Adipocyte (in vitro differentiated cells): ENCODE measurements around the gene C8A.
A peak's percentile ranks its signal among the peaks of the same experiment; 100 is the strongest.

Source experiments
- DNase-seq: peaks from one replicate; pipeline ENCODE4 v3.0.0-alpha.2; 2015; ENCODE audit warnings: low read depth
- H3K27me3 ChIP-seq: replicated peaks from 2 replicates; pipeline ENCODE4 v1.7.0; 2013; ENCODE audit warnings: mild to moderate bottlenecking, low read length, moderate library complexity; ENCODE audit not compliant: control insufficient read depth, insufficient read depth
- H3K36me3 ChIP-seq: 2 replicates; pipeline ENCODE4 v1.7.0; 2013; ENCODE audit warnings: low read length, mild to moderate bottlenecking, moderate library complexity; ENCODE audit not compliant: control insufficient read depth, insufficient read depth, severe bottlenecking
- H3K4me1 ChIP-seq: 2 replicates; pipeline ENCODE4 v1.7.0; 2013; ENCODE audit warnings: mild to moderate bottlenecking, low read length, moderate library complexity; ENCODE audit not compliant: control insufficient read depth, insufficient read depth
- H3K4me3 ChIP-seq: 2 replicates; pipeline ENCODE4 v1.7.0; 2013; ENCODE audit warnings: mild to moderate bottlenecking, low read length, moderate library complexity
- H3K9ac ChIP-seq: 2 replicates; pipeline ENCODE4 v1.7.0; 2013; ENCODE audit warnings: mild to moderate bottlenecking, low read length, moderate library complexity
- H3K9me3 ChIP-seq: 2 replicates; pipeline ENCODE4 v1.7.0; 2013; ENCODE audit warnings: mild to moderate bottlenecking, low read length, moderate library complexity; ENCODE audit not compliant: control insufficient read depth

The C8A gene

DNA sequence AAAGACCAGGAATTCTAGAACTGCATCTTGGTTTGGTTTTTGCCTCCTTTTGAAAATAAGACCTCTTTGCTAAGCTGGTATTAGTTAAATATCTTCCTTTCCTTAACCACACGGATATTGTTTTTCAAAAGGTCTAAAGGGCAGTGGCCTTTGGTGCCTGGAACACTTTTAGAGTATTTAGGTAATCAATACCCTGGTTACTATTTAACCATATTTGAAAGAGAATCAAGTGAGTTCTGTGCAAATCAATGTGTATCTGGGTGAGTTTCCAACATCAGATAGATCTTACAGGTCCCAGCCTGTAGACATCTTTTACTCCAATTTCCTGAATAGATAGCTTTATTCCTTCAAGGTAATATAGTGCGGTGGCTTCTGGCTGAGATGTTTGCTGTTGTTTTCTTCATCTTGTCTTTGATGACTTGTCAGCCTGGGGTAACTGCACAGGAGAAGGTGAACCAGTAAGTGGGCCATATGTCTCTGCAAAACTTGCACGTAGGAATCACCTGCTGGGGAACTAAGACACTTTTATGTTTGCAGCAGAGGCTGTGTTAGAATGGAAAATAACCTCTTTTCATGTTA is at the start of gene C8A:
C8A (plus strand) TSS at position 277 of the 579 bp plus-strand sequence; CDS start at position 382, 105 bp downstream.
- Histone ChIP-seq H3K27me3 (no peaks in the 10 kb centered on the region), H3K9ac (no peak within 1 kb of the TSS), H3K9me3 (no peaks in the 10 kb centered on the region), H3K4me1 (no peaks in the 10 kb centered on the region), H3K36me3 (no peaks in the 10 kb centered on the region), H3K4me3 (no peak within 1 kb of the TSS)
- DNase-seq = no peak

DNA sequence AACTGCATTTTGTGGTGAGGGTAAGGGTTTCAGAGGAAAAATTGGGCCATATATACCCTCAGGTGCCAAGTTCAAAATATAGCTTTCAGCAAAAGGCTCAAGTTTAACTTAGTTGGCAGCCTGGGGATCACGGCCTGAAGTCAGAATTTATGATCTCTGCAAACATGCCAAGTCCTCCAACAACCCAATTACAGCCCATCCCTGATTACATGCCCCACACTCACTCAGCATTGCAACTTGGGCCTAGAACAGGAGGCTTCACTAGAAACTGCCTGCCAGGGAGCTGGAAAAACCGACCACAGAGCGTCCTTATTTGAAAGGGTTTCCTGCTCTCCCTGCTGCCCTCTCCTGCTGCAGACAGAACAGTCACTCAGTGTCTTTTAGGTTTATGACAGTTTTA is 47.8 kb upstream of the C8A start:
- no peak for DNase-seq
- Histone ChIP-seq H3K4me3 (no peak overlapping the region), H3K9ac (peak overlapping the region; percentile 8), H3K36me3 (no peaks in the 10 kb centered on the region), H3K9me3 (no peaks in the 10 kb centered on the region), H3K27me3 (peaks cover 19% of the 10 kb centered on the region), H3K4me1 (peaks cover 14% of the 10 kb centered on the region)

DNA sequence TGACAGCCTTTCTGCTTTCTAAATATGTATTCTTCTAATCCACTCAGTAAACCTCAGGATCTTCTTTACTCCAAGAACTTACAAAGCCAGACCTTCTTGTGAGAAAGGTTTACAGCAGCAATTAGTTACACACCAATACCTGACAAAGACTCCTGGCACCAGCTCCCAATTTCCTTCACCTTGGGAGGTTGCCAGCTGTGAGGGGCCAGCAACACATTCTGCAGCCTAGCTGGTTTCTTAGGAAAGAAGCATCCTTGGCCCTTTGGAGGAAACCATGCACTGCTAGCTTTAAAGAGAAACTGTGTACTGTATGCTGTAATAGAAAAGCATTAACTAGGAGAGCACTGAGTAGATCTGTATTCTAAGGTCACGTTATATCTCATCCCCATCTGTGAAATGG is 46.2 kb upstream of the C8A start:
- H3K9ac ChIP-seq = no peak overlapping the region
- no peaks in the 10 kb centered on the region for H3K9me3 ChIP-seq
- no peak overlapping the region for H3K4me3 ChIP-seq
- H3K36me3 ChIP-seq = no peaks in the 10 kb centered on the region
- DNase-seq = no peak
- peaks cover 27% of the 10 kb centered on the region for H3K27me3 ChIP-seq
- peaks cover 14% of the 10 kb centered on the region for H3K4me1 ChIP-seq

DNA sequence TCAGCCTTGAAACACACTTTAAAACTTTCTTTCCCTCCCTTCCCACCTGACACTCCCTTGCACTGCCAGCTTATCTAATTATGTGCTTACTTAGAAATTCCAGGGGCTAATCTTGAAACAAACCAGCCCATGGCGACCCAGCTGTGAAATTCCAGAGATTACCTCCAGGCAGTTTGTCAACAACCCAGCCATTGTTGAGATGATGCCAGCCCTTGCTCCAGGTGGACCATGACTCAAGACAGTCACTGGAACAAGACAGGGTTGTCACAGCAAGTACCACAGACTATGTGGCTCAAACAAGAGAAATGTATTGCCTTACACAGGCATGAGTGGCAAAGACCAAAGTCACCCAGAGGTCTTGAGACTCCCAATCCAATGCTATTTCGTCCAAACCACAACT is 43.3 kb upstream of the C8A start:
- DNase-seq = no peak
- H3K4me3 ChIP-seq = no peak overlapping the region

DNA sequence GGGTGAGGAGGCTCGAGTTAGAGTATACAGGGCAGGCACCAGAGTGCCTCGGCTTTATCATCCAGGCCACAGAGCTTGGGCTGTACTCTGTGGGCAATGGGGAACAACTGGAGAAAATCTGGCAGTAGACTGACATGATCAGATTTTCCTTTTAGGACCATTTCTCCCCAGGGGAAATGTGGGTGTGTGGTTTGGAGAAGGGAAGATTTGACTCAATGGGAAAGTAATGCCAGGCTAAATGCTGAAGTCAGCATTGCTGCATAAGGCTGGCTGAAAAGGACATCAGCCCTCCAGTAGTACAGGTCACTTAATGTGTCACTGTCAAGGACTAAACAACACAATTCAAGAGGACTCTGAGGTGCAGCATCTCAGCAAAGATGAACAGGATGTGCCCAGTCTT is 40.4 kb upstream of the C8A start:
- no peaks in the 10 kb centered on the region for H3K36me3 ChIP-seq
- peaks cover 23% of the 10 kb centered on the region for H3K27me3 ChIP-seq
- H3K4me1 ChIP-seq = peaks cover 19% of the 10 kb centered on the region
- H3K9ac ChIP-seq = no peak overlapping the region
- H3K4me3 ChIP-seq = no peak overlapping the region
- DNase-seq = no peak
- peaks cover 13% of the 10 kb centered on the region for H3K9me3 ChIP-seq

More for the DNA sequence above, 43.3 kb upstream of the C8A start:
- Histone ChIP-seq H3K9ac (no peak overlapping the region), H3K4me1 (peaks cover 19% of the 10 kb centered on the region), H3K27me3 (peaks cover 27% of the 10 kb centered on the region), H3K36me3 (no peaks in the 10 kb centered on the region), H3K9me3 (peaks cover 13% of the 10 kb centered on the region)

DNA sequence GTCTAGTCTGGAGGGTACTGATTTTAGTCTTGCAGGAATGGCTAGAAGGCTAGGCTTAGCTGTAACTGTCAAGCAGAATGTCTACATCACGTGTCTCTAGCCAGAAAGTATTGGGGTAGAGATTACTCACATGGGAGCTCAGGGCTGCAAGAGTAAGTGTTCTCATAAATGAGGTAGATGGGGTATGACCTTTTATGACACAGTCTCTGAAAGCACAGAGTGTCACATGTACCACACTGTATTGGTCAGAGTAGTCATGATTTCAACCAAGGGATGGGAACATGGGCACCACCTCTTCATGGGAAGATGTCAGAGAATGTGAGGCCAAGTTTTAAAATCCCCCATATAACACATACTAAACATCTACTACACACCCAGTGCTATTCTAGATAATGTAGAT is 38.3 kb upstream of the C8A start:
- Histone ChIP-seq H3K9me3 (peaks cover 13% of the 10 kb centered on the region), H3K4me3 (no peak overlapping the region), H3K9ac (no peak overlapping the region), H3K27me3 (peaks cover 14% of the 10 kb centered on the region), H3K36me3 (no peaks in the 10 kb centered on the region), H3K4me1 (peaks cover 23% of the 10 kb centered on the region)
- DNase-seq = no peak

DNA sequence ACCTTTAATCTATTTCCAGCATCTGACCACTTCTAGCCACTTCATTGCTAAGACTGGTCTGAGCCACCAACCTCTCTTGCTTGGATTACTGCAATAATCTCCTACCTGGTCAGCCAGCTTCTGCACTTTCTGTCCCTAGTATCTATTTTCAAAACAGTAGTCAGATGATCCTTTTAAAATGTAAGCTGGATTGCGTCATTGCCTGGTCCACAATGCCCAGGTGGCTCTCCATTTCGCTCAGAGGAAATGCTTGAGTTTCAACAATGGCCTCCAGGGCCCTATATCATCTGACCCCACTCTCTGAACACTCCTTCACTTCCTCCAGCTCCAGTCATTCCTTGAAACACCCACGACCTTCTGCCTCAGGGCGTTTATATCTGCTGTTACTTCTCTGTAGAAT is 37.7 kb upstream of the C8A start:
- peaks cover 8% of the 10 kb centered on the region for H3K27me3 ChIP-seq

DNA sequence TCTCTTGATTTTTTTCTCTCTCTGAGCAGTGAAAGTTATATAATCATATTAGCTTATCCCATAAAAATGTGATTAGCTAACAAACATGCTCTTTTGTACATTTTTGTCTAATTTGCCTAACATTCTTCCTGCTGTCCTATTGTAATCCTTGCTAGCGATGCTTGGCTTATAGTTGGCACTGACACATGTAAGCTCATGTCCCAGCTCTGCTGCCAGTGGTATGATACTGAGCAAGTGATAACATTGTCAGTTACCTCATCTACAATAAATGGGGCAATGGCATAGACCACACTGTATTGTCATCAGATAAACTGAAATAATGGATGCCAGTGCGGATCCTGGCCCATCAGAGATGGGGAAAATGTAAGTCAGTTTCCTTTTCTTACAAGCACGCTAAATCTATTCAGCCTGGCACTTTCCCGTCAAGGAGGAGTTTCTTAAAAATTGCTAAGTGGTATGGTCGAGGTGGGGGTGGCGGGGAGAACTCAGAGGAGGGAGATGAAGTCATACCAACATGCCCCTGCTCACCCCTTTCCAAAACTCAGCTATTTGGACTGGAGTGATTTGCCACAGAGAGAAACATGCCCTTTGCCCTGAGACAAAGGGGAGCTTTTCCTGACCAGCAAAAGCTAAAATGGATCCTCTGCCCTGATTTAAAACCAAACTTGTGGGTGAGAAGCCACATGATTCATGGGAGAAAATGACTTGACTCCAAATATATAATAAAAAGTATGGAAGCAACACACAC is 36.7 kb upstream of the C8A start:
- peak; percentile 28 for DNase-seq
- Histone ChIP-seq H3K9me3 (peaks cover 13% of the 10 kb centered on the region), H3K36me3 (no peaks in the 10 kb centered on the region), H3K9ac (no peak overlapping the region), H3K4me1 (peaks cover 23% of the 10 kb centered on the region), H3K27me3 (no peaks in the 10 kb centered on the region), H3K4me3 (no peak overlapping the region)

More for the DNA sequence above, 37.7 kb upstream of the C8A start:
- no peak overlapping the region for H3K9ac ChIP-seq
- no peak for DNase-seq
- no peak overlapping the region for H3K4me3 ChIP-seq
- H3K4me1 ChIP-seq = peaks cover 23% of the 10 kb centered on the region
- peaks cover 13% of the 10 kb centered on the region for H3K9me3 ChIP-seq
- no peaks in the 10 kb centered on the region for H3K36me3 ChIP-seq

DNA sequence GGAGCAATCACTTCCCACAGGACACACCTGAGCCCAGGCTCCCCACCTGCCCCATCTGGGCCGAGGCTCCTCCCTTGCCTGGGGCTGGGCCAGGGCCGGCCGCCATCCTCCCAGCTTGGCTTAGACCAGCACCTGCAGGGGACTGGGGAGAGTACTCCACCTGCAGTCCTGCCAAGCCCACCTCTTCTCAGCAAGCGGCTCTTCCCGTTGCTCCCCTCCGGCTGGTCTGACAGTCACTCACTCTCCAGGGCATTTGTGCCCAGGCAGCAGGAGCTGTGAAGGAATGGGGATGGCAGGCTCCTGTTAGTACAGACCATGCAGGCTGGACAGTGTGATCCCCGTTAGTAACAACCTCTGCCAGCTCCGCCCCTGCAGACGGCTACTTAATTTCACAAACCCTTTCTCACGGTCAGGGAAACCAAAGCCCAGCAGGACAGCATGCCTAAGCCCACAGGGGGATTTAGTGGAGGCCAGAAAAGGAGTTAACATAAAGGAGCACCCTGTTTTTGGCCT is 35.2 kb upstream of the C8A start, which contains the start of gene FYB2:
FYB2 (minus strand) TSS at position 18 of the 513 bp plus-strand sequence. CDS start 114 bp downstream, outside the sequence.
- Histone ChIP-seq H3K9me3 (peaks cover 6% of the 10 kb centered on the region), H3K27me3 (no peaks in the 10 kb centered on the region), H3K4me1 (peaks cover 23% of the 10 kb centered on the region), H3K4me3 (no peak within 1 kb of the TSS), H3K36me3 (no peaks in the 10 kb centered on the region), H3K9ac (no peak within 1 kb of the TSS)
- DNase-seq = no peak

DNA sequence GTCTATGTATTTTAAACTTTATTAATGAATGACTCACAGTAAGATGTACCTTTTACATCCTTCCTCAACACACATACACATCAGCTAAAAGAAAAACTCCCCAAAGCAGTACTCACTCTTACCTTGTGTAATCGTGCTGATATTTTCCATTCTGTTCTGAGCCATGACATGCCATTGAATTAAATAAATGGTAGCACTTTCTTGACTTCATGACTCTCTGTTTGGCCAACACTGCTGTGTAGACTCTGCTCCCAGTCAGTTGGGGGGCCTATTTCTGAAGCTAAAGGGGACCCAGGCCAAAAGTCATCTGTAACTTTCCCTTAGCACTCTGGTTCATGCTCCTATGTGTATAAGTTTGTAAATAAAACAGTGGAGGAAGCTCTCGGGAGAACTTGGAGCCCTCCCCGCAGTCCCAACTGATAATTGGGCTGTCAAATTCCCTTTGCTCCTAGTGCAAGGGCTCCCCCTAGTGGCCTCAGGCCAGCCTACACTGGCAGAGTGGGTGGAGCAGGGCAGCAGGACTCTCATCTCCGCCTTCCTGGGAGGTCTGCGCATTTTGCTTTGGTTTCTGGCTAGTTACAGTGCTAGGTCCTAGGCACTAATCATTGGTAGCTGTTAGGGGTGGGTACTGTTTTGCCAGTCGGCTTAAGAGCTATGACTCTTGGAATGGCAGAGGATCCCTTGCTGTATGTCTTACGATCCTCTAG is 33.7 kb upstream of the C8A start:
- Histone ChIP-seq H3K9me3 (no peaks in the 10 kb centered on the region), H3K4me1 (peaks cover 19% of the 10 kb centered on the region), H3K27me3 (no peaks in the 10 kb centered on the region), H3K9ac (no peak overlapping the region), H3K4me3 (no peak overlapping the region), H3K36me3 (no peaks in the 10 kb centered on the region)
- DNase-seq = peak; percentile 93

DNA sequence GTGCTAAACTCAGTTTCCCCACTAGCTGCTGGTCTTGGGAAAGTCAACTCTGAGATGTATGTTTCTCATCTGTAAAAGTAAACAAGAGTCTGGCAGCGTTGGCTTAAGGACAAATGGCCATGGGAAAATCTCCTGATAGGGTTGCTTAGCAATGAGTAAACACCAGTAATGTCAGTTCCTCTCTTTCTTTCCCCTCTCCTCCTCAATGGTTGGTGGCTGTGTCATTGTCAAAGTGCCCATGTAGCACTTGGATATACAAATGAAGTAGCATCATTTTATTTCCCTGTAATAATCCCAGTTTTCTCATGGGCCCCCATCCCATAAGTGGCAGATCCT is 33.2 kb upstream of the C8A start:
- no peak for DNase-seq
- H3K4me3 ChIP-seq = no peak overlapping the region
- no peaks in the 10 kb centered on the region for H3K36me3 ChIP-seq
- H3K9me3 ChIP-seq = no peaks in the 10 kb centered on the region
- no peak overlapping the region for H3K9ac ChIP-seq
- H3K4me1 ChIP-seq = peaks cover 15% of the 10 kb centered on the region
- H3K27me3 ChIP-seq = no peaks in the 10 kb centered on the region
